ENCODE results near the gene PPP1R13B.
"Not testable (repeated sequence)": the region's sequence is repeated elsewhere in the genome, so short reads cannot be mapped to it uniquely, and the experiment has no call there.

Gene PPP1R13B

DNA sequence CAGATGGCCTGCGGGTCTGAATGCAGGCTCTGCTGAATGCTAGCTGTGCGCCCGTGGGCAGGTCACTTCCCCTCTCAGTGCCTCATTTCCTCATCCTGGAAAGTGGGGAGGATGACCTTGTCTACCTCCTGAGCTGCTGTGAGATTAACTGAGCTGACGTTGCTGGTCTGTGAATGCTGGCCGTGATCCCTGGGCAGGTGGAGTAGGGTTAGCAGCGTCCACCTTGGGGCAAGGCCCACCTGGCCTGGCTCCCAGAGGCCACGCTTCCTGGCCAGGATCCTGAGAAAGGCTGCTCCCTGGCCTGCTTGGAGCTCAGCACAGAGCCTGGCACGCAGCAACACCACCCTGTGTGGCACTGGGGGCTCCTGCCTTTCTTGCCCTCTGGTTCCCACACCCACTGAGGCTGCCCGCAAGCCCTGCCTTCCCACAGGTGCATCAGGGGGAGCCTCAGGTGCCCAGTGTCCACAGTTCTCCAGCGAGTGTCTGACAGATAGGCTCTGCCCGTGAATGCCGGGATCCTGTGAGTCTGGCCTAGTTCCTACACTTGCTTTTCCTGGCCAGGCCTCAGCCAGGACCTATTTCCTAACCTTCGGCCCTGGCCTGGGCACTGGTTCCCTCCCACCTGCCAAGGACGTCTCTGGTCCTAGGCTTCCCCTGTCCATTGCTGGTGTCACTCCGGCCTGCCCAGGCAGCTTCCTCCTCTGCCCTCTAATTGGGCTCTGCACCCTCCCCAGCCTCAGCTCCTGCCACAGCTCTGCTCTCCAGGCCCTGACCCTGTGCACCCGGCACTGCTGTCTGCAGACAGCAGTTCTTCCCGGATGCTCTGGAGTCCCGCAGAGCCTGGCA lies 43.7 kb upstream of the PPP1R13B start:
- TF ChIP-seq, protein P1, sequence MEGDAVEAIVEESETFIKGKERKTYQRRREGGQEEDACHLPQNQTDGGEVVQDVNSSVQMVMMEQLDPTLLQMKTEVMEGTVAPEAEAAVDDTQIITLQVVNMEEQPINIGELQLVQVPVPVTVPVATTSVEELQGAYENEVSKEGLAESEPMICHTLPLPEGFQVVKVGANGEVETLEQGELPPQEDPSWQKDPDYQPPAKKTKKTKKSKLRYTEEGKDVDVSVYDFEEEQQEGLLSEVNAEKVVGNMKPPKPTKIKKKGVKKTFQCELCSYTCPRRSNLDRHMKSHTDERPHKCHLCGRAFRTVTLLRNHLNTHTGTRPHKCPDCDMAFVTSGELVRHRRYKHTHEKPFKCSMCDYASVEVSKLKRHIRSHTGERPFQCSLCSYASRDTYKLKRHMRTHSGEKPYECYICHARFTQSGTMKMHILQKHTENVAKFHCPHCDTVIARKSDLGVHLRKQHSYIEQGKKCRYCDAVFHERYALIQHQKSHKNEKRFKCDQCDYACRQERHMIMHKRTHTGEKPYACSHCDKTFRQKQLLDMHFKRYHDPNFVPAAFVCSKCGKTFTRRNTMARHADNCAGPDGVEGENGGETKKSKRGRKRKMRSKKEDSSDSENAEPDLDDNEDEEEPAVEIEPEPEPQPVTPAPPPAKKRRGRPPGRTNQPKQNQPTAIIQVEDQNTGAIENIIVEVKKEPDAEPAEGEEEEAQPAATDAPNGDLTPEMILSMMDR (IDR thresholded peaks at IDR 0.05; ENCODE audit: extremely low read depth, insufficient read depth, missing control alignments): no peak
- no peak for DNase-seq (ENCODE audit: low spot score)
- in situ Hi-C loops (cut with MboI; ENCODE audit: low pct_unique_long_range_greater_than_20kb, low sequenced_read_pairs, unreplicated experiment): no loop called here

DNA sequence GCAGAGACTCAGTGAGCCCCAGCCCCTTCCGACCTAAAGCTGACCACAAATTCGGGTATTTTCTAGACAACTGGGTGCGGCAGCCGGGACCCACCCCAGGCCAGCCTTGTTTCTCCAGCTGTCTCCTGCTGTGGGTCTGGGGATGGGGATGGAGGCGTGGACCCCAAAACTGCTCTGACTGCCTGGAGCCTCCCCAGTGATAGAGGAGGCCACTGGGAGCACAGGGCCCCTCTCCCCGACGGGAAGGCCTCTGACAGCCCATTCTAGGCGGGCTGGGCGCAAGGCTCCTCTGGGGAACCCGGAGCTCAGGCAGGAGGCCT lies 42.6 kb upstream of the PPP1R13B start:
- in situ Hi-C loops (cut with MboI; ENCODE audit: low pct_unique_long_range_greater_than_20kb, low sequenced_read_pairs, unreplicated experiment): no loop called here
- DNase-seq (ENCODE audit: low spot score): no peak
- TF ChIP-seq, protein P1 (IDR thresholded peaks at IDR 0.05; ENCODE audit: extremely low read depth, insufficient read depth, missing control alignments): no peak

DNA sequence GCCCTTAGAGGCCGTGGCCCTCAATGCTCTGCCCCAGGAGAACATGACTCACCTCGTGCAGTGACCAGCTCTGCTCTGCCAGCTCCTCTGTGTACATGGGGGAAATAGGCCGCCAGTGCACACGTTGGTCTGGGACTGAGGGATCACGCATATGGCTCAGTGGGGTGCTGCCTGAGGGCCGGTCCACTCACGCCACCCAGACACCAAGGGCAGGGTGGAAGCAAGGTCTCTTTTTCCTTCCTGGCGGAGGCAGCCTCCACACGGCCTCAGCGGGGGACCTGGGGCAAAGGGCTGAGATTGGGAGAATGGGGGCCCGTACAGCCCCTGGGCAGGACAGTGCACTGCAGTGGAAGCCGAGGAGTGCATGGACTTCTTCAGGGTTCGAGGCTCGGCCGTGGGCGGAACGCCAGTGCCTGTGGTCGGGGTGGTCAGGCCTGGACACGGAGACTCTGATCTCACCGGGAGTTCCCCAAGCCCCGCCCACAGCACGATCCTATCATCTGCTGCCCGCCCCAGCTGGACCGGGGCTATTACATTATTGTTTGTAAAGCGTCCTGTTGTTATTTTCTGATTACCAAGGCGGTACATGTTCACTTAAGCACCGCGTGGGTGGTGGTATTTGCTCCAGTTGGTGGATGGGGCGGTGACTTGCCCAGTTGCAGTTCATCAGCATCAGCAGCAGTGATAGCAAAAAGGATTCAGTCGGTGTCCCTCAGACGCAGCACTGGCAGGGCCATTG lies 42.1 kb upstream of the PPP1R13B start:
- TF ChIP-seq, protein P1 (IDR thresholded peaks at IDR 0.05; ENCODE audit: extremely low read depth, insufficient read depth, missing control alignments): no peak
- no peak for DNase-seq (ENCODE audit: low spot score)
- in situ Hi-C loops (cut with MboI; ENCODE audit: low pct_unique_long_range_greater_than_20kb, low sequenced_read_pairs, unreplicated experiment): no loop called here

DNA sequence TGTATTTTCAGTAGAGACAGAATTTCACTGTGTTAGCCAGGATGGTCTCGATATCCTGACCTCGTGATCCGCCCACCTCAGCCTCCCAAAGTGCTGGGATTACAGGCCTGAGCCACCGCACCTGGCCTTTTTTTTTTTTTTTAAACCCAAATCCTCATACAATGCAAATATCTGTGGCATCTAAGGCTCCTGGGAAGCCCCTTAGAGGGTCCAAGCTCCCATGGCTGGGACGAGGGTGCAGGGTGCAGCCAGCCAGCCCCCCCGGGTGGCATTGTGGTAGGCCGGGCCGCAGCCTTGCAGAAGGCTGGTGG lies 41.6 kb upstream of the PPP1R13B start:
- in situ Hi-C loops (cut with MboI; ENCODE audit: low pct_unique_long_range_greater_than_20kb, low sequenced_read_pairs, unreplicated experiment): not testable (repeated sequence)

DNA sequence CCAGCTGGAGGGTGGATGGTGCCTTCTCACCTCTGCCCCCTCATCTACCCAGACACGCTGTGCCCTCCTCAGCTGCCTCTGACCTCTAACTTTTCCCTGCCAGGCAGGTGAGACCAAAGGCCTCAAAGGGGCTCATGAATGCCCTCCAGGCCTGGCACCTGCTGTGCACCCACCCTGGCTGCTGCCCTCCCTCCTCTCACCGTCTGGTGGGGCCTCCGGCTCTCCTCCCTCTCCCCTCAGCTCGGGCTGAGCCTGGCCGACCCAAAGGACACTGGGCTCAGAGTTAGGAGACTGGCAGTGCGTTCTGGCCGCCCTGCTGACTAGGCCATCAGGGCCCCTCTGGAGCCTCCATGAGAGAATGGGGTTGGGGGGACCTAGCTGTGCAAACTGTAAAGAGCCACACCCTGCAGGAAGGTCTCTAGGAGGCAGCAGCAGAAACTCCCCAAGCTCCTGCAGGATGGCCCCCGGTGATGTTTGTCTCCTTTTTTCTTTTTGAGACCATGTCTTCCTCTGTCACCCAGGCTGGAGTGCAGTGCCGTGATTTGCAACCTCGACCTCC lies 40.3 kb upstream of the PPP1R13B start:
- DNase-seq (ENCODE audit: low spot score): no peak
- in situ Hi-C loops (cut with MboI; ENCODE audit: low pct_unique_long_range_greater_than_20kb, low sequenced_read_pairs, unreplicated experiment): no loop called here
- TF ChIP-seq, protein P1 (IDR thresholded peaks at IDR 0.05; ENCODE audit: extremely low read depth, insufficient read depth, missing control alignments): no peak

More for the DNA sequence above, 41.6 kb upstream of the PPP1R13B start:
- DNase-seq (ENCODE audit: low spot score): not testable (repeated sequence)

DNA sequence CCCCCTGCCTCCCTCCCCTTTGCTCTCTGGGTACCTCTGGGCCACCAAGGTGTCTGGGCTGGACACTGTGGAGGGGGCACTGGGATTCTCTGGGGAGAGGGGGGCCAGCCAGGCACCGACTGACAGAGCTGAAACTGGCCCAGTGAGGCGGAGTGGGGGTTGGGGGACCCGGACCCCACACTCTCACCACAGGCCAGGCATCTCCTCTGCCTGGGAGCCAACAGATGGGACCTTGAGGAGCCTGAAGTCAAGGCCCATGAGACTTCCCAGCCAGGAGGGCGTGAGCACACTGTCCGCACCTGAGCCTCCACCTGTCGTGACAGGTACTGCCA lies 39.8 kb upstream of the PPP1R13B start:
- no peak for DNase-seq (ENCODE audit: low spot score)
- TF ChIP-seq, protein P1 (IDR thresholded peaks at IDR 0.05; ENCODE audit: extremely low read depth, insufficient read depth, missing control alignments): no peak
- in situ Hi-C loops (cut with MboI; ENCODE audit: low pct_unique_long_range_greater_than_20kb, low sequenced_read_pairs, unreplicated experiment): no loop called here
